NB4 (cell line): ENCODE data around the gene HOXB1.

Source experiments
- DNase-seq: peaks from one replicate; pipeline ENCODE4 v3.0.0; 2010; ENCODE audit warnings: low read depth
- H3K4me3 ChIP-seq: one replicate; pipeline ENCODE4 v1.5.1; 2011; ENCODE audit warnings: mild to moderate bottlenecking, low read depth, low read length, moderate library complexity
- CTCF ChIP-seq: IDR thresholded peaks from one replicate; pipeline ENCODE4 v1.5.1; 2012; ENCODE audit warnings: low read depth, low read length
- MAX ChIP-seq: IDR thresholded peaks from 2 replicates; pipeline ENCODE4 v1.6.1; 2011; ENCODE audit warnings: low read depth, low read length
- MYC ChIP-seq: IDR thresholded peaks from 2 replicates; pipeline ENCODE4 v1.6.1; 2011; ENCODE audit warnings: low read depth, low read length
- POLR2A ChIP-seq: IDR thresholded peaks from 2 replicates; pipeline ENCODE4 v1.6.1; 2011; ENCODE audit warnings: mild to moderate bottlenecking; ENCODE audit not compliant: insufficient read length; ENCODE audit errors: extremely low read depth

HOXB1 gene

GRCh38 chr17:48561884-48562810, 31.3 kb upstream of the HOXB1 start:
- no peak overlapping the region for H3K4me3 ChIP-seq
- TF ChIP-seq CTCF (peak; percentile 7), MYC (no peak)
- DNase-seq: no peak

DNA sequence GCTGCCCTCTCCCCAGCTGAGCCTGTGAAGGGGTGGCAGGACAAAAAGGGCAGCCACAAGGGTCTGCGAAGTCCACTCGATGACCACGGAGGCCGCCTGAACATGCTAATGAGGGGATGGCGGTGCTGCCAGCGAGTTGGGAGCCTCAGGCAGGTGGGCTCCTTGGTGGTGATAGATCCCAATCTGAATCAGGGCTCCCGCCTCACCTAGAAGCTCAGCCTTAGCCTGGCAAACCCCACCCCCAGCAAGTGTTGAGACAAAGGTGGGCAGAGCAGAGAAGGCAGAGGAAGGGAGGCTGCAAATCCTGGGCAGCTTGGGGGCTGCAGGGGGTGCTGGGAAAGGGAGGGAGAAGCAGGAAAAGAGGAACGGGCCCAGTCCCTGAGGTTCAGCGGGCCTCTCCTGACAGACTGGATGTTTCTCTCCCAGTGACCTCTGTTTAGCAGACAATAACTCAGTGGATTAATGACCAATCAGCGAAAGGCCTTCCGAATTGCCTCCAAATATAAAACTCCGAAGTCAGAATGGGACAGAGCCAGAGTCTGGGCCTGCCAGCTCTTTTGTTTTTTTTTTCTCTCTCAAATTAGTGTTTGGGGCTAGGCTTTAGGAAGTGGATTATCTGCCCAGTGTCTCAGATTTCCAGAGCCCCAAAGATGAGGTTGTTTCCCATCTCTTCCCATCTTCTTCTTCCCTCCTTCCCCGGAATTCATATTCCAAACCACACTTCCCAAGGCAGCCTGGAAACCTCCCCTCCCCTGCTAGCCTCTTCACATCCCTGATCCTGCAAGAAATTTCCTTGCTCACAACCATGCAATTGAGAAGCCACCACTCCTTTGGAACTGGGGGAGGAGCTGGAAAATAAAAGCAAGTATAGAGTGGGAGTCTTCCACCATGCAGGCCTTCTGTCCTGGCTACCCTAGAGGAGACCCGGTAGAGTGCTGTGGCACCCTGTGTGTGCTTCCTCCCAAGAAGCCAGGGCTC, 29.3 kb upstream of the HOXB1 start:
- TF ChIP-seq CTCF (no peak), MYC (no peak), POLR2A (no peak), MAX (no peak)
- DNase-seq: no peak
- no peak overlapping the region for H3K4me3 ChIP-seq

DNA sequence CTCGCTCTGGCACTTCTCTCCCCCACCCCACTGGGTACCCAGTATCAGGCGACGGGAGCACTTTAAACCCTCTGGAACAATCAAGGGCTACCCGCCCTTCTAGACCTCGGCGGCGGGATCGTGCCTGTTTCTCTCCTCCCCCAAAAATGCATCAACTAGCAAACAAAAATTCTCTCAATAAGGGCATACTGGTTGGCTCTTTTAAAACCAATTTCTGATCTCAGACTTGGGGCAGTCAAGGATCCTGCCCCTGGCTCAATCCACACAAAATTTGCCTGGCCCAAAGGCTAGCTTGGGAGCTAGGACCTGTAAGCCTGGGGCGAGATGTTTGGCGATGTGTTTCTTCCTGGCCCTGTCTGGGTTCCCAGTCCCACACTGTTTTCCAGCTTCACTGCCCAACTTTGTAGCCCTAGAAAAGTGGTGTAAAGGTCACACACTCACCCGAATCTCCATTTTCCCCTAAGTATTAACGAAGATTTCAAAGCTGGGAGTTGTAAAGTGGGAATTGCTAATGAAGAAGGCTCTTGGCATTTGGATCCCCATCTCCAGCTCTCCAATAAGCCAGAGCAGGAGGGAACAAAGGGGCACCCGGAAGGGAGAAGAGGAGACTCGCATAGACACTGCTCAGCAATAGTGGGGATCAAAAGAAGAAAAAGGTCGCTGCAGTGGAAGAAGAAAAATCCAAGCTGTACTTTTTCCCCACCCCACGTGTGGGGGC, 28.5 kb upstream of the HOXB1 start:
- no peak overlapping the region for H3K4me3 ChIP-seq
- TF ChIP-seq POLR2A (no peak), MAX (no peak), CTCF (no peak), MYC (no peak)
- DNase-seq: no peak

- DNase-seq: no peak
- H3K4me3 ChIP-seq: no peak overlapping the region
- TF ChIP-seq POLR2A: no peak
- TF ChIP-seq MAX: no peak
- no peak for TF ChIP-seq MYC
- TF ChIP-seq CTCF: no peak
Observed at GRCh38 chr17:48558831-48559121, 28.0 kb upstream of the HOXB1 start.

GRCh38 chr17:48558057-48558830, 27.4 kb upstream of the HOXB1 start:
- no peak for DNase-seq
- no peak overlapping the region for H3K4me3 ChIP-seq
- TF ChIP-seq MYC (no peak), MAX (no peak), POLR2A (no peak), CTCF (no peak)
